Measurements from ENCODE around the gene SETBP1. TPM values are rescaled to one million over a fixed set of nuclear protein-coding genes. Genes with fewer than 3 reads are reported as not detected.

Gene SETBP1
- total RNA-seq, 1 experiment from 2014 or later = 9.6 TPM

DNA sequence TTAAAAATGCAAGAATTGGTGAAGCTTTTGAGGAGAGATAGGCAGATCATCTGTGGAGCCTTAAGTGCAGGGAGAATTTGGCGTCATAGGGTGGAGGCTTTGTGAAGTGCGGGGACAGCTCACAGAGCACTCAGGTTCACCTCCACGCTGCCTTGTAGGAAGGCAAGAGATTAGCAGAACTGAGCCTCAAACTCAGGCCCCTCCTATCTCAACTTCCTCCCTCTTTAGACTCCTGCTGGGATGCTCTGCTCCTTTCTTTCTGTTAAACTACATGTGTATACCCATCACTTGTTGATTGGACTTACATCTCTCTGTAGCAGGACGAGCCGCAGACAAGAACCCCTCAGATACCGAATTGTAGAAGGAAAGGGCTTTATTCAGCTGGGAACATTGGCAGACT, 422.2 kb downstream of the SETBP1 start:
- no peak for TF ChIP-seq NFE2L1 (CRISPR knock-in tag; IDR thresholded peaks at IDR 0.05)
- no peak for TF ChIP-seq ZNF138 (CRISPR knock-in tag; conservative IDR thresholded peaks at IDR 0.05)
- TF ChIP-seq SOX15 (CRISPR knock-in tag; IDR thresholded peaks at IDR 0.05) = no peak
- TF ChIP-seq, protein P1, sequence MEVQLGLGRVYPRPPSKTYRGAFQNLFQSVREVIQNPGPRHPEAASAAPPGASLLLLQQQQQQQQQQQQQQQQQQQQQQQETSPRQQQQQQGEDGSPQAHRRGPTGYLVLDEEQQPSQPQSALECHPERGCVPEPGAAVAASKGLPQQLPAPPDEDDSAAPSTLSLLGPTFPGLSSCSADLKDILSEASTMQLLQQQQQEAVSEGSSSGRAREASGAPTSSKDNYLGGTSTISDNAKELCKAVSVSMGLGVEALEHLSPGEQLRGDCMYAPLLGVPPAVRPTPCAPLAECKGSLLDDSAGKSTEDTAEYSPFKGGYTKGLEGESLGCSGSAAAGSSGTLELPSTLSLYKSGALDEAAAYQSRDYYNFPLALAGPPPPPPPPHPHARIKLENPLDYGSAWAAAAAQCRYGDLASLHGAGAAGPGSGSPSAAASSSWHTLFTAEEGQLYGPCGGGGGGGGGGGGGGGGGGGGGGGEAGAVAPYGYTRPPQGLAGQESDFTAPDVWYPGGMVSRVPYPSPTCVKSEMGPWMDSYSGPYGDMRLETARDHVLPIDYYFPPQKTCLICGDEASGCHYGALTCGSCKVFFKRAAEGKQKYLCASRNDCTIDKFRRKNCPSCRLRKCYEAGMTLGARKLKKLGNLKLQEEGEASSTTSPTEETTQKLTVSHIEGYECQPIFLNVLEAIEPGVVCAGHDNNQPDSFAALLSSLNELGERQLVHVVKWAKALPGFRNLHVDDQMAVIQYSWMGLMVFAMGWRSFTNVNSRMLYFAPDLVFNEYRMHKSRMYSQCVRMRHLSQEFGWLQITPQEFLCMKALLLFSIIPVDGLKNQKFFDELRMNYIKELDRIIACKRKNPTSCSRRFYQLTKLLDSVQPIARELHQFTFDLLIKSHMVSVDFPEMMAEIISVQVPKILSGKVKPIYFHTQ (CRISPR knock-in tag; IDR thresholded peaks at IDR 0.05) = no peak
- TF ChIP-seq ZMAT4 (CRISPR knock-in tag; IDR thresholded peaks at IDR 0.05) = no peak
- TF ChIP-seq PRRX2 (CRISPR knock-in tag; IDR thresholded peaks at IDR 0.05) = no peak
- TF ChIP-seq ZBTB43 (CRISPR knock-in tag; IDR thresholded peaks at IDR 0.05) = no peak

GRCh38 chr18:45103319-45104048, 422.8 kb downstream of the SETBP1 start:
- CTCF ChIA-PET = interaction anchor here (0.6 to 1.3 kb wide), 2 partner anchors 109 to 281 kb away, joined by 3 read pairs; no protein-coding TSS in a partner anchor
- TF ChIP-seq GRHL2 (CRISPR knock-in tag; IDR thresholded peaks at IDR 0.05; ENCODE audit: insufficient replicate concordance, severe bottlenecking) = no peak
- 0 out of 2 replicates have a peak, but pooled peaks have one; percentile 27 for TF ChIP-seq TP53 (CRISPR knock-in tag; IDR thresholded peaks at IDR 0.05)
- no peaks in the 10 kb centered on the region for H3K36me3 Mint-ChIP-seq
- no peak overlapping the region for H3K4me3 Mint-ChIP-seq
- peaks cover 3% of the 10 kb centered on the region; the same call in 1 of the 2 replicates for H3K9me3 Mint-ChIP-seq
- ATAC-seq = no peak
- H3K27ac Mint-ChIP-seq = no peak overlapping the region
- POLR2A ChIA-PET = no interaction called here
- no peaks in the 10 kb centered on the region; the same call in 1 of the 2 replicates for H3K27me3 Mint-ChIP-seq (ENCODE audit: low read depth)
- no peak for DNase-seq (ENCODE audit: low spot score)
- H3K4me1 Mint-ChIP-seq = peaks cover 25% of the 10 kb centered on the region

More for the DNA sequence above, 422.2 kb downstream of the SETBP1 start:
- CTCF ChIA-PET = interaction anchor here (0.6 kb wide), 1 partner anchor 282 kb away, joined by 3 read pairs; no protein-coding TSS in a partner anchor
- no peak for DNase-seq (ENCODE audit: low spot score)
- H3K27me3 Mint-ChIP-seq (ENCODE audit: low read depth) = no peaks in the 10 kb centered on the region; the same call in 1 of the 2 replicates
- no peak overlapping the region for H3K4me3 Mint-ChIP-seq
- no peaks in the 10 kb centered on the region for H3K36me3 Mint-ChIP-seq
- H3K4me1 Mint-ChIP-seq = peaks cover 25% of the 10 kb centered on the region
- no peak overlapping the region for H3K27ac Mint-ChIP-seq
- peak; percentile 92 for ATAC-seq
- POLR2A ChIA-PET = no interaction called here
- peaks cover 5% of the 10 kb centered on the region; the same call in 1 of the 2 replicates for H3K9me3 Mint-ChIP-seq

GRCh38 chr18:45104049-45104395, 423.3 kb downstream of the SETBP1 start:
- CTCF ChIA-PET = interaction anchor here (1.3 kb wide), 1 partner anchor 109 kb away, joined by 3 read pairs; no protein-coding TSS in a partner anchor
- TF ChIP-seq ZBTB21 (CRISPR knock-in tag; IDR thresholded peaks at IDR 0.05; ENCODE audit: borderline replicate concordance) (no peak), NR2C2 (CRISPR knock-in tag; IDR thresholded peaks at IDR 0.05) (no peak), SOX15 (CRISPR knock-in tag; IDR thresholded peaks at IDR 0.05) (no peak)
- no peak overlapping the region for H3K4me3 Mint-ChIP-seq
- no peaks in the 10 kb centered on the region; the same call in 1 of the 2 replicates for H3K27me3 Mint-ChIP-seq (ENCODE audit: low read depth)
- no peaks in the 10 kb centered on the region for H3K36me3 Mint-ChIP-seq
- H3K4me1 Mint-ChIP-seq = peaks cover 25% of the 10 kb centered on the region
- POLR2A ChIA-PET = no interaction called here
- H3K27ac Mint-ChIP-seq = no peak overlapping the region
- ATAC-seq (no peak), DNase-seq (ENCODE audit: low spot score) (no peak)
- no peaks in the 10 kb centered on the region for H3K9me3 Mint-ChIP-seq

GRCh38 chr18:45106331-45106774, 425.7 kb downstream of the SETBP1 start:
- POLR2A ChIA-PET = no interaction called here
- Mint-ChIP-seq H3K36me3 (no peaks in the 10 kb centered on the region), H3K4me3 (no peak overlapping the region), H3K9me3 (no peaks in the 10 kb centered on the region), H3K4me1 (peaks cover 25% of the 10 kb centered on the region), H3K27ac (no peak overlapping the region), H3K27me3 (ENCODE audit: low read depth) (no peaks in the 10 kb centered on the region; the same call in 1 of the 2 replicates)
- DNase-seq (ENCODE audit: low spot score) = no peak
- ATAC-seq = no peak
- CTCF ChIA-PET = no interaction called here
- TF ChIP-seq CTCF (IDR thresholded peaks at IDR 0.05) (no peak), PRRX2 (CRISPR knock-in tag; IDR thresholded peaks at IDR 0.05) (no peak), ZNF219 (CRISPR knock-in tag; IDR thresholded peaks at IDR 0.05; ENCODE audit: borderline replicate concordance) (no peak), ZBTB21 (CRISPR knock-in tag; IDR thresholded peaks at IDR 0.05; ENCODE audit: borderline replicate concordance) (no peak), ZNF263 (CRISPR knock-in tag; IDR thresholded peaks at IDR 0.05; ENCODE audit: low read depth) (no peak), TEAD1 (CRISPR knock-in tag; IDR thresholded peaks at IDR 0.05) (no peak), ELF4 (CRISPR knock-in tag; IDR thresholded peaks at IDR 0.05; ENCODE audit: low read depth) (no peak), ZNF416 (CRISPR knock-in tag; IDR thresholded peaks at IDR 0.05) (no peak), JUN (CRISPR knock-in tag; IDR thresholded peaks at IDR 0.05) (no peak), ZNF121 (CRISPR knock-in tag; IDR thresholded peaks at IDR 0.05) (no peak), NFATC4 (CRISPR knock-in tag; IDR thresholded peaks at IDR 0.05) (no peak), FOXK1 (CRISPR knock-in tag; IDR thresholded peaks at IDR 0.05) (no peak), ETV6 (CRISPR knock-in tag; IDR thresholded peaks at IDR 0.05) (no peak)
- TF ChIP-seq, protein P2, sequence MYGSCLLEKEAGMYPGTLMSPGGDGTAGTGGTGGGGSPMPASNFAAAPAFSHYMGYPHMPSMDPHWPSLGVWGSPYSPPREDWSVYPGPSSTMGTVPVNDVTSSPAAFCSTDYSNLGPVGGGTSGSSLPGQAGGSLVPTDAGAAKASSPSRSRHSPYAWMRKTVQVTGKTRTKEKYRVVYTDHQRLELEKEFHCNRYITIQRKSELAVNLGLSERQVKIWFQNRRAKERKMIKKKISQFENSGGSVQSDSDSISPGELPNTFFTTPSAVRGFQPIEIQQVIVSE (CRISPR knock-in tag; IDR thresholded peaks at IDR 0.05; ENCODE audit: borderline replicate concordance) = no peak
